NCI-H2196 (cell line): ENCODE measurements around the gene GLS.
A peak's percentile ranks its signal among the peaks of the same experiment; 100 is the strongest.
"Not testable (repeated sequence)": the region's sequence is repeated elsewhere in the genome, so short reads cannot be mapped to it uniquely, and the experiment has no call there.

Experiments
- DNase-seq: peaks from one replicate; lab custom pipeline; 2025; ENCODE audit not compliant: unreplicated experiment; lab: John Stamatoyannopoulos, UW

GLS gene

DNA sequence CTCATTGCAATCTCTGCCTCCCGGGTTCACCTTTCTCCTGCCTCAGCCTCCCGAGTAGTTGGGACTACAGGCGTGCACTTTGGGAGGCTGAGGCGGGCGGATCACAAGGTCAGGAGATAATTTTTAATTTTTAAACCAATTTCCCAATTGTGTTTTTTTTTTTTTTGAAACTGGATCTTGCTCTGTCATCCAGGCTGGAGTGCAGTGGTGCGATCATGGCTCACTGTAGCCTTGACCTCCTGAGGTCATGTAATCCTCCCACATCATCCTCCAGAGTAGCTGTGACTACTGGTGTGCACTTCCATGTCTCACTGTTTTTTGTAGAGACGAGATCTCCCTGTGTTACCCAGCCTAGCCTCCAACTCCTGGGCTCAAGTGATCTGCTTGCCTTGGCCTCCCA, 49.3 kb downstream of the GLS start:
- no peak for DNase-seq

DNA sequence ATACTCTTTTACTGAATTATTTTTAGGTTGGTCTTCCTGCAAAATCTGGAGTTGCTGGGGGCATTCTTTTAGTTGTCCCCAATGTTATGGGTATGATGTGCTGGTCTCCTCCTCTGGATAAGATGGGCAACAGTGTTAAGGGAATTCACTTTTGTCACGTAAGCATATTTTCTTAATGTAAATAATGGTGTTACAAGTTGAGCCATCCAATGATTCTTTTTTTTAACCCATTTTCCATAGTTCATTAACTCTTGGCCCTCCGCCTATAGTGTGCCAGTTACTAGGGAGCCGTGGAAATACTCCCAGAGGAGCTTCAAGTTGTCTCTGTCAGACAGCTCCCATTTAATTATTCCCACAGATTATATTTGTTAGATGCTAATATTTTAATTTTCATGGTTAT, 49.8 kb downstream of the GLS start:
- no peak for DNase-seq

DNA sequence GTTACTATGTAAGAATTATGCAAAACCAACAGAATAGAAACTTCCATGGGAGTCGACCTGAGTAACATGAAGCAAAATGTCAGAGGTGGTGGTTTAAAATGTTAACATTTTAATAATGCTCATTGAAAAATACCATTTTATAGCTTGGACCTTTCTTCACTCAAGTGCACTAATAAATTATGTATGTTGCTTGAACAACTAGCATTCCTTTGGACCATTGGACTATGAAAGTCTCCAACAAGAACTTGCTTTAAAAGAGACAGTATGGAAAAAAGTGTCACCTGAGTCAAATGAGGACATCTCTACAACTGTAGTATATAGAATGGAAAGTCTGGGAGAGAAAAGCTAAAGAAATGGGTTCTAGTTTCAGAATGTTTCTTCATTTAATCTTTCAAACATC, 51.9 kb downstream of the GLS start:
- no peak for DNase-seq

DNA sequence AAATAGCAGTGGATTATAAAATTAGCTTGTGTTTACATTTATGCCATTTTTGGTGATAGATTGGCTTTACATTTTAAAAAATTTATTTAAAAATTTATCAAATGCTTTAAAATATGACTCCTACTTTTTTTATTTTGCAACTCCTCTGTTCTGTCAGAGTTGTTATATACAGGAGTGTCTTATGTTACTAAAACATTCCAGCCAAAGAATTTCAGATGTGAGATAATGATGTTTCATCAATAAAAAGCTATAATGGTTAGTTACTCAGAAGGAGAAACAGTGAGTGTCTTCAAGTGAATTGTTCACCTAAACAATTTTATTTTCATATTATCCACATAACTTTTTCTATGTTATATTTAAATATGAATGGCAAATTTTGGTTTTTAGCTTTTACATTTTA, 52.7 kb downstream of the GLS start:
- DNase-seq = no peak

DNA sequence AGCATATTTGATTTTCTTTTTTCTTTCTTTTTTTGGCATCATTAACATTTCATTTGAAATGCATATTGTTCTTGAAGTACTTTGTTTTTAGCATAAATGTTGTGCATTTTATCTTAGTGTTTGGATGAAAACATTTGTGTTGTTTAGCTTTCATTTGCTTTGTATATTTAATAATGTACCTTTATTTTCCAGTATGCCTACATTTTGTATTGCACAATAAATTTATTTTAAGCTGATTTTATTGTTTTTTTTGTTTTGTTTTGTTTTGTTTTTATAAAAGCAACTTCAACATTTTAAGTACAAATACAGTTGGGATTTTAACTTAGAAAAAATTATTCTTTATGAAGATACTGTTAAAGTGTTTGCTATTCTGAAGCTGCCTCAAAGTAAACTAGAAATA, 54.4 kb downstream of the GLS start:
- DNase-seq = no peak

DNA sequence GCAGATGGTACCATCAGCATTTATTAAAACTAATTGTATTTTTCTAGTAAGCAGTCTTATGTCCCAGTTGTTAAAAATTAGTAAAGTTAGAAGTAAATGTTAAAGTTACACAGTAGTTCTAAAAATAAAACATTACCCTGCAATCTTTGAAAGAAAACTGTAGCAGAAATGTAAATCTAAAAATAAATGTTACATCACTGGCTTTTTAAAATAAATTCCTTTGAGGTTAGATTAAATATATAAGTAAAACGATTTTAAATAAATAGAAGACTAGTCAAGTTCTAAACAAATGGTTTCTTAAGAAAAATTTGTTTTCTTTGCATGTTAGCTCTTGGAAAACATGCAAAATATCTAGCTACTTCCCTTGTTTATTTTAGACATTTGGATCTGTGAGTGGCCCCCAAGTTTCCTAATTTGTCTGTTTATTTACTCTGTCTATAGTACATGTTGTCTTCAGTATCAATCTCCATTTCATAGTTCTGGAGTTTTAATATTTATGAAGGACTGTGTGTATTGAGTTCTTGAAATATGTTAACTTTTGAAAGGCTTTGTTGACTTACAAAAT, 58.2 kb downstream of the GLS start:
- DNase-seq = no peak

DNA sequence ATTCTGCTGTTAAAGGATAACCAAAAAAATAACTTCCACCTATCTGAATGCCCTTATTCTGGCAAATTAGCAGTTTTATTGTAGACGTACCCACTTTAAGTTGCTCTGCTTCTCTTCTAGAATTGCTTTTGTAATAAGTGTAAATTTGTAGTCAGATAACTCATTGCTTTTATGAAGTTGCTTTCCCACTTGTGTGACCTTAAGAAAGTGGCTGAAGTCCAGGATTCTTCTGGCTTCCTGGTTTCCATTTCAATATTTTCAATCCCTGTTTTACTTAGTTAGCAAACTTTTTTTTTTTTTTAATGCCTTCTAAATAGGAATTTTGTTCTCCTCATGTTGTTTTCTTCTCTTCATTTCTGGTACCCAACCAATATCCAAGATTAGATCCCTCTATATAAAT, 59.8 kb downstream of the GLS start:
- DNase-seq = no peak

DNA sequence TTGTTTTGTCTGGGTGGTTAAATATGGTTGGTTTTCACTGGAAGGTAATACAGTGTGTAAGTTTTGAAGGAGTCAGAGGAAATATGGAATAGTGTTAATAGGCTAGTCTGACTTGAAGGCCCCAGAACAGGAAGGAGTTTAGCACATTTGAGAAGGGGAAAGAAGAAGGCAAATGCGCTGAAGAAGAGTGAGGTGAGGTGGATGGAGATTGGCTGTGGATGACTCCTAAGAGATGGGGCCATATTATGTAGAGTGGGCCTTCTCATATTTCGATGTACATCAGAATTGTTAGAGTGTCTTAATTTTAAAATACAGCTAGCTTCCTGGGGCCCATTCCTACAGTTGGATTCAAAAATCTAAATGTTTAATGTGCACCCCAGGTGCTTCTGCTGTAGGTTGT, 61.0 kb downstream of the GLS start:
- no peak for DNase-seq

DNA sequence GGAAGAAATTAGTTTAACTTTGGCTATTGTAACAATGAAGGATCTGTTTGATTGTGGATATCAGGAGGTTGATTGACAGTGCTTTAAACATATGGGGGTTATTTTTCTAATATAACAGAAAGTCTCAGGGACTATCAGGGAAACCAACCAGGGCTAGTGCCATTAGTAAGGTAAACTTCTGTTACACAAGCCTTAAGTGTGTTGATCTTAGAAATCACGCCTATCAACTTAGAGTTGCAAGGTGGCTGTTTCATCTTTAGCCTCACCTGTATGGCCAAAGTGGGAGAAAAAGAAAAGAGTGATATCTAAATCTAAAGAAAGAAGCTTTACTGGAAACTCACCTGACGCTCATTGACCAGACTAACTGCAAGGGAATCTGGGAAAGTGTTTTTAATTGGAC, 62.1 kb downstream of the GLS start:
- no peak for DNase-seq

DNA sequence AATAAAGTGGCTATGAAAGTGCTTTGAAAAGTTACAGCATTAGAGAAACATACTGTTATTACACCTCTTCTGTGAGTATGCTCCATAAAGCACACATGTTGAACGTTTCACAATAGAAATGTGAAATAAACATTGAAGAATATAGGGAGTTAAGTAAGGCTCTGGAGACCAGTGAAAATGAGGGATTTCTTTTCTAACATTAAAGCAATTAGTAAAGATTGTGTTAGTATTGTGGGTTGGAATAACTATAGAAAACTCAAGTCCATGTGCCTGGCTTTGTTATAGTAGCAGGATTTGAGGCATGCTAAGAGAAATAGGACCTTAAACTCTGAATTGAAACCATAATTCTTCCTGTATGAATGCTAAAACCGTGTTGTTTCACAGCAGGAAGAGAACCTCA, 63.1 kb downstream of the GLS start:
- no peak for DNase-seq

DNA sequence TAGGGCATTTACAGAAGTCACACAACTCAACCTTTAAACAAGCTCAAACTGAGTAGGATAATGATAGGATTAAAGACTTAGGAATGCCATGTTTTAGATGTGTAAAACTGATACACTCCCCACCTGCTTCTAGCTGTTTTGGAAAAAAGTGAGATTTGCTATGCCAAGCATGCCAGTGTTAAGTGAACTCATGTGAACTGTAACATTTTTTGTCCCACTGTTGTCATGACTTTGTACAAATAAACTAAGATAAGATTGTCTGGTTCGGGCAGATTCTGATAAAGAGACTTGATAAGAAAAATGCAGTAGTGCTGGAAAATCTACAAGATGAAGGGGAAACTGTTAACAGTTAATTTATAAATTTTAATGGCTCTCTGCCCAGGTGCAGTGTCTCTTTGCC, 66.5 kb downstream of the GLS start:
- DNase-seq = peak; percentile 37

DNA sequence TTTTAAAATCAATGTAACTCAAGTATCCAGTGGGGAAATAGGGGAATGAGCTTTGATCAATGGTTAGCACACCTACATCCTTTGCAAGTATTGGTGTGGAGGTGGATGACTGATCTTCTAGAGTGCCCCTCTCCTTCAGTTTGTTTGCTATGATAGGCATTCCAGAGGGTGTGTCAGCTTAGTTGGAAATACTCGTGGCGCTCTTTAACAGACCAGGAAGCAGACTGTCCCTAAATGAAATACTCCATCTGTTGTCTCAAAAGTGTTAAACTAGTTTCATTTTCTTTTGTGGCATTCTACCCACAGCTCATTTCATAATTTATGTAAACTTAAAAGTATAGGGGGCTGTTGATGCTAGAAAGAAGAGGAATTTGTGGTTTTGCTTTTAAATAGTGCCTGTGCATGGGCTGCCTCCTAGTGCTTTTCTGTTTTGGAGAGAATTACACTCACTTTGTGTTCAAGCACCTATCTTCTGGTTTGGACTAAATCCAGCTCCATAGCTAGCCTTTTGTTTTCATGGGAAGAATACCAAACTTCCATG, 67.2 kb downstream of the GLS start:
- peak; percentile 35 for DNase-seq

DNA sequence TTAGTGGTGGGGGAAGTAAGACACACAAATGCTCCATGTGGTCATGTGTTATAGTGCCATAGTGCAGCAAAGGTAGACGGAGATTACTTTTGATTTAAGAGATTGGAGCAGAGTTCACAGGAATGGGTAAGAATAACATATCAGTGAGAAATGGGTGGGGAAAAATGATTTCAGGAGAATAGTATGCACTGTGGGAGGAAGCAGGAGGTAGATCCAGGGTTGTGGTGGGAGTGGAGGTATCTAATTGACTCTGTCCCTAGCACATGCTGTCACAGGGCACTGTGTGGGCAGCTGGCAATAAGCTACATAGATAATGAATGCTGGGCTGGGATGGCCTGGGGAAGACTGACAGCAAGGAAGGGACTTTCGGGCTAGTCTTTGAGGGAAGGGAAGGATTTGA, 68.0 kb downstream of the GLS start:
- no peak for DNase-seq

DNA sequence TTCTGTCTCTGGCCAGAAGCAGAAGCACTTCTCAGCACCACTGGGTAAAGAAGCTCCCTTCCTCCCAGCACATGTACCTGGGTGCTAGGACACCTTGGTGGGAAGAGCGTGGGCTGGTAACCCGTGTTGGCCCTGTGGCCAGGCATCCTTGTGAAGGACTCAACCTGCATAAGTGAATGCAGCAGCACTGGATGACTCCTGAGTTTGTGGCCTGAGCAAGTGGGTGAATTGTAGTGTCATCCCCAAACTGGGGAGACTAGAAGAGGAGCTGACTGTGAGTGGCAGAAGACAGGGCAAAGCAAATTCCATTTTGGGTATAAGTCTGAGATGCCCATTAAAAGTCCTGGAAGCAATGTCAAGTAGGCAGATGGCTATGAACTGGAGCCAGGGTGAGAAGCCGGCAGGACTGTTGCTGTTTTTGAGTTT, 70.0 kb downstream of the GLS start:
- DNase-seq = no peak

DNA sequence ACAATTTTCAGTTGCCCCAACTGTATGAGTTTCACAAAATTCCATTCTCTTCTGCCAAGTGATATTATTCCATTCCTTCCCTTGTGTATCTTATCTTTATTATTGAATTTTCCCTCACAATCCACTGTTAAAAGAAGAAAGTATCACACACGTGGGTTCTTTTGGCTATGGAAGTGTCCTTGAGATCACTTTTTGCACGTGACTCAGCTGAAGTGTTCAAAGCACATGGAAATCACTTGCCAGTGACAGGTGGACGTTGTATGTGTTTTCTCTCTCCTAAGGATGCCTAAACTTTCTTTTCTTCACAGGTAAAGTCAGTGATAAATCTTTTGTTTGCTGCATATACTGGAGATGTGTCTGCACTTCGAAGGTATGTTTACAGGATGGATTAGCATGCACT, 72.6 kb downstream of the GLS start:
- DNase-seq = no peak

DNA sequence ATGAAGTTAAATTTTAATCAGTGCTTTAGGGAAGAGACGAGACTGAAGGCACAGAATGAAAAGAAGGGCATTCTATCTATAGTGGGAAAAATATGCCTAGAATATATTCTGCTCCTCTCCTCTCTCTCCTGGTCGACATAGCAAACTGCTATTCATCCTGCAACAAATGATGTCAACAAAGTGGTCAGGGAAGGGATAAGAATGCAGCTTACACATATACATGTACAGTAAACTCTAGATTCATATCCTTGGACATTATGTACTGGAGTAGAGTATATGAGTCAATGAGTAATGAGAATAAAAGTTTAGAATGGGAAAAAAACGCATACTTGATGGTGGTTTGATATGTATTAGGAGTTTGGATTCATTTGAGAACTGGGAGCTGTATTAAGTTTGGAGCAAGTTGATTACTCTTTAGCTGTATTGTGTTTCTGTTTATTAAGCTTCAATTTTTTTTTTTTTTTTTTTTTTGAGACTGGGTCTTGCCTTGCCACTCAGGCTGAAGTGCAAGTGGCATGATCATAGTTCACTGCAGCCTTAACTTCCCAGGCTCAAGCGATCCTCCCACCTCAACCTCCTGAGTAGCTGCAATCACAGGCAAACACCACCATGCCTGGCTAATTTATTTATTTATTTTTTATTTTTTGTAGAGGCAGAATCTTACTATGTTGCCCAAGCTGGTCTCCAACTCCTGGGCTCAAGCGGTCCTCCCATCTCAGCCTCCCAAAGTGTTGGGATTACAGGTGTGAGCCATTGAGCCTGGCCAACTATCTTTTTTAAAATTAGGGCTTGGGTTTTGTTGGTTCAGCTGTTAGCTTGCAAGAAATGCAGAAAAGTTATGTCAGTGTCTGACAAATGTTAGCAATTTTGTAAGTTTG, 79.5 kb downstream of the GLS start:
- DNase-seq = no peak

DNA sequence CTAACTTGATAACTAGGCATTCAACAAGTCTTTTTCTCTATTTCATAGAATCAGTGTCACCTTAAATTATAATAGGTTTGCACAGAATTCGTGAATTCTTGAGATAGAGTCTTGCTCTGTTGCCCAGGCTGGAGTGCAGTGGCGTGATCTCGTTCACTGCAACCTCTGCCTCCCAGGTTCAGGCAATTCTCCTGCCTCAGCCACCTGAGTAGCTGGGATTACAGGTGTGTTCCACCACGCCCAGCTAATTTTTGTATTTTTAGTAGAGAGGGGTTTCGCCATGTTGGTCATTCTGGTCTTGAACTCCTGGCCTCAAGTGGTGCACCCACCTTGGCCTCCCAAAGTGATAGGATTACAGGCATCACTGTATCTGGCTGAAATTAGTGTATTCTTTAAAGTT, 80.5 kb downstream of the GLS start:
- DNase-seq = not testable (repeated sequence)

DNA sequence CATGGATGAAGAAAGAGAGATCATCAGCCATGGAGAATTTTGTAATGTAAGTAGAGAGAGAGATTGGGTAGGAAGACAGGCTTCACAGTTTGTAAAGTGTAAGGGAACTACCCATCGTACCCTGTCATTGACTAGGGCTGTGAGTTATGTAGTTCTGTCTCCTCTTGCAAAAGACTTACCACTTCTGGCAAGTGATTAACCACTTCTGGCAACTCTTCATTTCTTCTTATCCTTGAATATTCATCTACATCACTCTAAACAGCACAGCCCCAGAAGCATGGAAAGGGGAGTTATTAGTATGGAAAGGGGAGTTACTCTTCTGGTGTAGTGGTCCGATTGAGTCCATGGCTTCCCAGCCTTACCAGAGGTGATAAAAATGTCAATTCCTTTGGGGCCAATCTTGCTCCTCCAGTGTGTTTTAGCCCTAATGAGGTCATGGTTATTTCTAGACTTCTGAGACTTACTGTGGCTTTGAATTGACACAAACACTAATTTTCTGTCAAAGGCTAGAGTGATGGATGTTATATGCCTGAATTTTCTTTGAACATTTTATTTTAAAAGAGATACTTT, 81.4 kb downstream of the GLS start:
- DNase-seq = no peak

DNA sequence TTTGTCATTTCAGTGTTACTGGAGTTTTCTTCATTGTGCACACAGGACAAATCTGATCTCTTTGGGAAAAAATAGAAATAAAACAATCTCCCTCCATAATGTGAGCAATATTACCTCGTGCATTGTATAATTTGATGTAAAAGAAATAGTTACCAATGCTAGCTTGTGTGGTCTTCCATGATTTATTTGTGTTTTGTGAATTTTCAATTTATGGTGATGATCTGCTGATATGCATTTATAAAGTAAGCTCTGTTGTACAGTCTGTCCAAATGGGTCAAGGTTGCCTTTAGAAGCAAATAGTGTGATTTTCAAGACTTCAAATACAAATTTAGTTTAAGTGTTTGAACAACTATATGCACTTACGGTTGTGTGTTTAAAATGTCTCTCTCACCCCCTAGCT, 82.5 kb downstream of the GLS start:
- DNase-seq = no peak

DNA sequence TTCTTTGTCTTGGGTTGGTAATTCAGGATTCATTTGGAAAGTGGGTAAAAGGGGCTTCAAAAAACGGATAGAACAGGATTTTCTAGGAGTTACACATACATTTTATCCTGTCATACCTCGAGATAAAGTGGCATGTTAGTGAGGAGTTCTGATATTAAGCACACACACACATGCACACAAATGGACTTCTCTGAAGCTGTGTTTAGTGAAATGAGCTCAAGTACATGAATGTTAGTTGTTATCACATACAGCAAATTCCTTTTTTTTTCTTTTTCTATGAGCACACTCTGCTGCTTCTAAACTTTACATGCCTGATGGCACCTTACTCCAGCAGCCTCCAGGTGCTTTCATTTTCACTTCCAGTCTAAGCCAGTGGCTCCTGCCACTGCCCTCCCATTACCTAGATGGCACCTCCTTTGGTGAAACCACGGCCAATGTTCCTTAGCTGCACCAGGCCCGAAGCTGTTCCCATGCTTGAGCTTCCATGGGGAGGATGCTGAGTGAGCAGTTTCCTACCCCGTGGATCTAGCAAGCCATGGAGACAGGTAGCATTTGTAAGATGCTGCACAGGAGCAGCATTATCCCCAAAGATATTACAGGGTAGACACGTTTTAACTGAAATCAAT, 83.7 kb downstream of the GLS start:
- no peak for DNase-seq

DNA sequence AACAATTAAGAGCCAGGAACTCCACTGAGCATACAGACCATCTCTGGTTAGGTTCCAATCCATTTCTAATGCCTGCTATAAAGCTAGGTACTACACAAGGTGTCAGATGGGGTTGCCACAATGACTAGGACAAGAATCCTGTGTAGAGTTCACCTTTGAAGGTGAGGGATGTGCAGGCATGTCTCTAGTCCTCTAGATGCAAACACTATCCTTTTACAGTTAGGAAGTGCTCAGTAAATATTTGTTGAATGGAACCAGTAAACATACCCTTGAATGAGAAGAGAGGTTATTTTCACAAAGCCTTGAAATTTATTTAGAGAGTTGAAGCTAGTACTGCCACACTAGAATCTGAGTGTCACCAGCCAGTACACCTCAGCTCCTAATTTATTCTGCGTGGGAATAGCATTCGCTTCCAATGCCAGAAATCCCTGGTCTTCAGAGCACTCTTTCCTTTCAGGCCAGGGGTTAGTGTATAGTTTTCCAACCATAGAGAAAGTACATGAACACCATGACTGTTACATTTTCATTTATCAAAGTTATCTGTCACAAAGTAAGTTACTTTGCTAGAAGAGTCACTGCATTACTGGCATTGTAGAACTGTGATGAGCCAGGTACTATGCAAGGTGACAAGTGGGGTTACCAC, 85.1 kb downstream of the GLS start:
- no peak for DNase-seq
